GM21381 (cell line): ENCODE measurements around the gene TLE4.
"Not testable (repeated sequence)": the region's sequence is repeated elsewhere in the genome, so short reads cannot be mapped to it uniquely, and the experiment has no call there.

ENCODE experiments used
- ATAC-seq: cut with Tn5 transposase; IDR thresholded peaks from one replicate; pipeline ENCODE4 v1.9.1; 2021; ENCODE audit warnings: mild to moderate bottlenecking, moderate library complexity; ENCODE audit not compliant: unreplicated experiment

Gene TLE4

DNA sequence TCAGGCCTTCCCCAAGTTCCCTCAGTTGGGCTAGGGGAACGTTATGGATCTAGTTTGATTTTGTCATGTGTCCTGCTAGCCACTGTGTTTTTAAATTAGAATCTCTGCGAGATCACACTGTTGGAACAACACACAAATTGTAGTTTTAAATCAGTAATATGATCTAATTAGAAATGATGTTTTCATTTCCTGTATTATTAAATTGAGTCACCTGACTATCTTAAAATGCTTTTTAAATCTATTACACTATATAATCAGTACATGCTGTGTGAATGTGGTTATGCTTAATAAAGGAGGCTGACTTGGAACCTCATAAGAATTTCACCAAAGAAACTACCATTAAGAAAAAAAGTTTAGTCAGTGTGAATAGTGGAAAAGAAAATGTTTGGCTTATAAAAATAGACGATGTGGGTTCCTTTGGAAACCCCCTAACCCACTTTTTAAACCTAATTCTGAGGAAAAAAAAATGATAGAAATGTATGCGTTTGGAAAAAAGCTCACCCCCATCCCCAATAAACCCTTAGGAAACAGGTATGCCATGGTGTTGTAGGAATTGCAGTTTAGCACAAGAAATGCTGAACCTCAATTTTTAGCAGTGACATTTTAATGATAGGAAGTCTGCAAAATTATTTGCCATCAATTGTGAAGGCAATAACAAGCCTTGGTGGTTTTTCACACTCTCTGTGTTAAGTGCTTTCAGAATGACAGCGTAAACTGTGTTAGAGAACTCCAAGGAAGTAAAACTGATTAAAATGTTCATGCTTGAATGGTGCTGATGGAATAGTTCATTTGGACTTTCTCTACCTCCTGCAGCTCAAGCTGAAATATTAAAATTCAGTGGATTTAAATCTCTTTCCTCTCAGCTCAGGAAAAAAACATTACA lies 59.0 kb downstream of the TLE4 start:
- peak; percentile 78 for ATAC-seq

DNA sequence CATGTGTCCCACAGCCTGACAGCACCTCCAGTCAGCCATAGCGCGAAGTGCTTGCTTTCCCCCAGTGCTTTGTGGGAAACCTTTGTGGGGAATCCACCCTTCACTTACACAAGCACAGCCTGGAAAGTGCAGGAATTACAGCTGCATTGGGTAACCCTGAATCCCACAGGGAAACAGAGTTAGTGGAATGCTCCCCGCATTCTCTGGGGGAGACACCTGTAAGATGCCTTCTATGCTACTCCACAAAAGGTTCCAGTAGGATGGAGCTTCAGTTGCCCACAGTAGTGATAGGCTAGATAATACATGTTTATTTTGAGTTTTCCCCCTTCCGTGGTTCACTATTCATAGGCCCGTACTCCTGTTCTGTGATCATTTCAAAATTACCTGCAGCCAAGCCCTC lies 60.3 kb downstream of the TLE4 start:
- ATAC-seq = no peak

DNA sequence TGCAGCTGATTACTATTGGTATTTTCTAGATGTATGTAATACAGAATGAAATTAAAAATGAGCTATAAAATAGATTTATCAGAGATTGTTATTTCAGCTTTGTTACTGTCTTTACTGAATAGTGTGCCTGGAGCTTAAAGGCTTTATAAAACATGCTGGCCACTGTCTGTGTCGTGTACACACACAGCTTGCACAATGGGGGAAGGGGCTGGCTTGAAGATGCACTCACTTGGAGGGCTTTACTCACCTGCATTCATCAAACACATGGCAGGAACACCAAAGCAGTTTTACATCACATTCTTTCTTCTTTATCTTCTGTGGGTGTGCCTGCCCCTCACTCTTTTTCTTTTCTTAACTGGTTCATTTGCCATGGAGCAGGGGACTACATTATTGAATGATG lies 60.9 kb downstream of the TLE4 start:
- ATAC-seq = no peak

DNA sequence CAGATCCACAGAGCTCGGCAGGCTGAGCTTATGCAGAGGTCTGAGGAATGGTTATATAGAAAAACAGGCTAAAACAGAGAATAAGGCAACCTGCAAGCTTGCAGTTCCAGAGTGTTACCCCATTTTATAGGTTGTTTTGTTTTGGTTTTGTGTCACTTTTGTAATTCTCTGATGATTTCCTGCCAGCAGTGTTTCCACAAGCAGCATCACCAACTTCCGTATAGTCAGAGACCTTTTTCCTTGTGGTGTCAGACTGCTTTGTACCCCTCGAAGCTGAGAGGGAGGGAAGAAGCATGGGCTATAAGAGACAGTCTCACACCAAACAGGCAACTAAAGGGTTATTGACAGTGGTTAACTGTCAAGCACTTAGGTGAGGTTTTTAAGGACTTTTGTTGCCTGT lies 61.8 kb downstream of the TLE4 start:
- no peak for ATAC-seq

DNA sequence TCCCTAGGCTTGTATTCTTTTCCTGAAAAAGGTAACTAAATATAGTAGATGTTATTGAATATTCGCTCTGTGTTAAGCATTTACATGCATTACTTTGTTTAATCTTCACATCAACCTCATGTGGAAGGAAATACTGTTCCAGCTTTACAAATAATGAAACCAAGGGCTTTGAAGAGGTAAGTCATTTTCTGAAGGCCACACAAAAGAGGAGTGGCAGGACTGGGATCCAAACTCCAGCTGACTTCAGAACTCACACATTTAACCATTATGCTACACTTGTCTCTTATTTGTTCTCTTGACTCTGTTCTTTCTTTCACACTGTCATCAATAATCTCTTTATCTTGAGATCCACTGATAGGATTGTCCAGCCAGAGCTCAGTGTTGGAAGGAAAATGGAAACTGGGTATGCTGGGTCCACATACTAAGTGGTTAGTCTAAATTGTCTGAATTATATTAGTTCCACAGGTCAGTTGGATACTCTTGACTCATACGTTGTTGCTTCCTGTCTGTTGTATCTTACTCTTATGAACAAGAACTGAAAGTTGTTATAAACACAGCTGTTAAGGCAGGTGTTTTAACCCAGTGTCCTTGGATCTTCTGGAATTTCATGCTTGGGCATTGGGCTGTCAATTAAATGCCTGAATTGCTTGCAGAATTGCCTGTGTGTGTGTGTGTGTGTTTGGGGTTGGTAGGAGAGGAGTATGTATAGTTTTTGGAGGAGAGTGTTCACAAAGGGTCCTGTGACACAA lies 65.6 kb downstream of the TLE4 start:
- ATAC-seq = peak; percentile 65

DNA sequence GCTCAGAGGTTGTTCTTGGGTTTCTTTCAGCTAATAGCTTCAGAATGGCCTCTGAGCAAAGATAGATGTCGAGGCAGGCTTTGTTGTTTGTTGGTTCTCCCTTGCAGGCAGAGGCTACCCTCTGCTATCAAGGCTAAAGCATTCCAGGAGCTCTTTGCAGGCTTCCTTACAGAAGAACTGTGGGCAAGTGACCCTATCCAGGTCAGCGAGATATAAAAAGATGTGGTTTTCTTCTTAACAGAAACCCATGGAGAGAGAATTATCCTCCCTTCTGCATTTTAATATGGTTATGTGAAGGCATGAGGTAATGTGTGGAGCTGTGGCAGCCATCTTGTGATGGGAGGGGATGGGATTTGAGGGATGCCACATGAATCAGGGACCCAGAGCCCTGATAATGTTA lies 67.0 kb downstream of the TLE4 start:
- ATAC-seq = no peak

DNA sequence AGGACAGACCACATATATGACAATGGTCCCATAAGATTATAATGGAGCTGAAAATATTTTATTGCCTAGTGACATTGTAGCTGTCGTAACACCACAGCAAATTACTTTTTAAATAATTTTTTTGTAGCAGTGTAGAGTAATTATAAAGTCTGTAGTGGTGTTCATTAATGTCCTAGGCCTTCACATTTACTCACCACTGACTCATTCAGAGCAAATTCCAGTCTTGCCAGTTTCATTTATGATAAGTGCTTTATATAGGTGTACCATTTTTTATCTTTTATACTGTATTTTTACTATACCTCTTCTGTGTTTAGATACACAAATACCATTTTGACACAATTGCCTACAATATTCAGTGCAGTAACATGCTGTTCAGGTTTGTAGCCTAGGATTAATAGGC lies 67.6 kb downstream of the TLE4 start:
- ATAC-seq = no peak

DNA sequence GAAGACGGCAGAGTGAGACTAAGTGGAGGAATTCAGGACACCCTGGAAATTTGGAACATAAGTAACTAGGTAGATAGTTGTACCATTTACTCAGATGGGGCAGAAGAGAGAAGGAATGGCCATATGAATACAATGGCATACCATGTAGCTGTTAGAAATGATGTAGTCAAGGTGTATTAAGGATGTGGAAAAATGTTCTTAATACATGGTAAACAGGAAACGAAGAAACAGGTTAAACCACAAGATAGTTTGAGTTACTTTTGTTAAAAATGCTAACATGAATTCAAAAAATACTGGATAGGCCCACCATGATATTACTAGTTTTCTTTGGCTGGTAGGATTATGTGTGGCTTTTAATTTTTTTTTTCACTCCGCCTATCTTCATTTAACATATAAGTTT lies 68.3 kb downstream of the TLE4 start:
- not testable (repeated sequence) for ATAC-seq

DNA sequence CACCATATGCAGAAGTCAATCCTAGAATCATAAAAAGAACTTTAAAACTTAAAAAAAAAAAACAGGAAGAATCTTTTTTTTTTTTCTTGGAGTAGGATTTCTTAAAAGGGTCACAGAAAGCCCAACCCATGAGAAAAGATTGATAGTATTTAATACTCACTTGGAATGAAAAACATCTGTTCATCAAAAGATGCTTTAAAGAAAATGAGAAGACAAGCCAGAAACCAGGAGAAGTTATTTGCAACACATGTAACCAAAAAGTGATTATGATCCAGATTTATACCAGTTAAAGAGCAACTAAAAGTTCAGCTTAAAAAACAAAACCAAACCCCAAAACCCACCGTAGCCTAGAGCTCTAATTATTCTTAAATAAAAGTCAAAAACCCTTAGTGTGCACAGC lies 69.3 kb downstream of the TLE4 start:
- ATAC-seq = no peak

DNA sequence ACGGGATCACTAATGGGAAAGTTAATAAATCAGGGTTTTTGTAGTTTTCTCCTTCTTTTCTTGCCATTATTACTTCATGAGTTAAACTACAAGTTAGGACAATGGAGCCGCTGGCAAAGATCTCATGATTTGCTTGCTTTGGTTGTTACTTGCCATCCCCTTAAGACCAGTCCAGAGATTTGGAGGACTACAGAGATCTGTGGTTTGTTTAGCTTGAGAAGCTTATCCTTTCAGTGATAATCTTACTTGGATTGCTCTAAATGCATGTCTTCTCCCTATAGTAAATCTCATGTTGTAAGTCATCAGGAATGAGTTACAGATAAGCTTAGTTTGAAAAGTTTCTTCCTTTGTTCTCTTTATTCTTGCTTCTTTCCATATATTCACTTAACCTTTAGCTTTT lies 70.9 kb downstream of the TLE4 start:
- no peak for ATAC-seq

DNA sequence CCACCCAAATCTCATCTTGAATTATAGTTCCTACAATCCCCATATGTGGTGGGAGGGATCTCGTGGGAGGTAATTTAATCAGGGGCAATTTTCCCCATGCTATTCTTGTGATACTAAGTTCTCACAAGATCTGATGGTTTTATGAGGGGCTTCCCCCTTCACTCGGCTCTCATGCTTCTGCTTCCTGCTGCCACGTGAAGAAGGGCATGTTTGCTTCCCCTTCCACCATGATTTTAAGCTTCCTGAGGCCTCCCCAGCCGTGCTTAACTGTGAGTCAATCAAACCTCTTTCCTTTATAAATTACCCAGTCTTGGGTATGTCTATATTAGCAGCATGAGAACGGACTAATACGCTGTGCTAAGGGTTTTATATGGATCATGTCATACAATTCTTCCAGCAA lies 72.3 kb downstream of the TLE4 start:
- no peak for ATAC-seq

DNA sequence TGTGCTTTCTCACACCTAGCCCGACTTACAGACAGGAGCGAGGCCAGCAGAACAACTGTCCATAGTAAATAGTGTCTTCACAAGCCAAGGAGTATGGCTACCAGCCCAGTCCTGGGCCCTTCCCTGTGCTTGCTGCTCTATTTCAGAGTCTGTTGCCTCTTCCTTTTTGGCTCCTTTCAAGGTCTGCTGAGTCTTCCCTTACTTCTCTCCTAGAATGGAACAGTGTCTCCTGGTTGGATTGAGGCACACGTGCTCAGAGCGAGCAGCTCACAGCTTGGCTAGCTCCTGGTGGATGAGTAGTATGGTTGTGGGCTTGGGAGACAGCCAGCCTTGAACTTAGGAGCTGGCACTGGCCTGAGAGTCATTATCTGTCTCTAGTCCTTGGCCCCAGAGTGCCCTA lies 72.8 kb downstream of the TLE4 start:
- no peak for ATAC-seq

DNA sequence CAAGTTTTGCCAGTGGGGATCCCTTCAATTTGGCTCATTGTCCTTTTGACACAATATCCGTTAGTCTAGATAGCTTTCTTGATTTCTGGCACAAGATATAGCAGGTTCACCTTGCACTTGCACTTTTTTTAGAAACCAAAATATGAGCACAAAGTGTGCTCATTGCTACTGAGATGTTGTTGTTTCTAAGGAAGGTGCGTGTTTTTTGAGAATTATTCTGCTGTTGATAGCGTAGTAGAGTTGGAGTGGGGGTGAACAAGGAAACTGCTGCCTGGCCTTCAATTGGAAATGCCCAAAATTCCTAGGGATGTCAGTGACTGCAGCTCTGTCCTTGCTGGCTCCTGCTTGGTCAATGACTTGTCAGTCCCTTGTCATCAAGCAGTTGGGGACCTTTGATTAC lies 73.3 kb downstream of the TLE4 start:
- no peak for ATAC-seq

DNA sequence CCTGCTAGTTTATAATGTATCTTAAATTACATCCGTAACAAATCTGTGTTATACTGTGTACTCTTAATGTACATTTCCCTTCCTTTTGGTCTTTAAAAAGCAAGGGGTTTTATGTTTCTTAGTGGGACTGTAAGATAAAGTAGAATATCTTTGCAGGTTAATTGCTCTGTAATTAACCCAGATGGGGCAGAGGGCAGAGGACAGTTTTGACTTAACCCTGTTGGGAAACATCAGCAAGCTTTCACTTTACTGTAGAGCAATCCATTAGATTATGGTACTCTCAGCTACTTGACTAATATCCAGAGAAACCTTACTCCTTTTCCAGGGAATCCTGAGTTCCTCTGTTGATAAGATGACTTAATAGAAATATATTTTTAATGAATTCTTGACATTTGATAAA lies 74.3 kb downstream of the TLE4 start:
- no peak for ATAC-seq

DNA sequence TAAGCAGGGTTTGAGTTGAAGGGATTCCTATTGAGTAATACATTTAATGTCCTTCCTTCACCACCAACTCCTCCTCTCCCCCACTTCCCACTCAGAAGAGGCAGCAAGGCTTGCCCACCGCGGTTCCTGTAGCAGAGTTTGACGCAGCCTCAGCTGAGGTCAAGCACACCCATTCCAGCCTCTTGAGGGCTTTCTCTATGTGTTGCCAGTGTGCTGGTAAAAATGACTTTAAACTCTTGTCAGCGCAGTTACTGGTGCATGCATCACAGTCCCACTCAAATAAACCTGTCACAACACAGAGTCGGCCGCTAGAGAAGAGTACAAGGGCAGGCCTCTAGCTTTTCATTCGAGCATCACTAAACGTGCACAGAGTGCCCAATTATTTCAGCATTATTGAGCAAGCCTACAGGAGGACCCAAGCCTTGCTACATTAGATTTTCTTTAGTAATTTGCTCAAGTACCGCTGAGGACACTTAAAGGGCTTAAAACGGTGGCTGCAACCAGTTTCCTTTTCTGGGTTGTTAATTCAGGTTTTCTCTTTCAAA lies 79.6 kb downstream of the TLE4 start:
- no peak for ATAC-seq

DNA sequence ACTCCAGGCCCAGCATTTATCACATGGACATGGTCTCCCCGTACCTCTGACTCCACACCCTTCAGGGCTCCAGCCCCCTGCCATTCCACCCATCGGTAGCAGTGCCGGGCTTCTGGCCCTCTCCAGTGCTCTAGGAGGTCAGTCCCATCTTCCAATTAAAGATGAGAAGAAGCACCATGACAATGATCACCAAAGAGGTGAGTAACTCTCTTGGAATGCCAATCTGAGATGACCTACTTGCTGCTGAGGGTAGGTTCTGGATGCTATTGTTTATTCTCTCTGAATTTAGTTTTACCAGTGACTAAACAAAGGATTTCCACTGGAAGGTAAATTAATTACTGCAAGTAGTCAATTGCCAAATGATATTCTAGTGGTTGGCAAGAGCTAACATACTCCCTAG lies 80.8 kb downstream of the TLE4 start:
- ATAC-seq = no peak

DNA sequence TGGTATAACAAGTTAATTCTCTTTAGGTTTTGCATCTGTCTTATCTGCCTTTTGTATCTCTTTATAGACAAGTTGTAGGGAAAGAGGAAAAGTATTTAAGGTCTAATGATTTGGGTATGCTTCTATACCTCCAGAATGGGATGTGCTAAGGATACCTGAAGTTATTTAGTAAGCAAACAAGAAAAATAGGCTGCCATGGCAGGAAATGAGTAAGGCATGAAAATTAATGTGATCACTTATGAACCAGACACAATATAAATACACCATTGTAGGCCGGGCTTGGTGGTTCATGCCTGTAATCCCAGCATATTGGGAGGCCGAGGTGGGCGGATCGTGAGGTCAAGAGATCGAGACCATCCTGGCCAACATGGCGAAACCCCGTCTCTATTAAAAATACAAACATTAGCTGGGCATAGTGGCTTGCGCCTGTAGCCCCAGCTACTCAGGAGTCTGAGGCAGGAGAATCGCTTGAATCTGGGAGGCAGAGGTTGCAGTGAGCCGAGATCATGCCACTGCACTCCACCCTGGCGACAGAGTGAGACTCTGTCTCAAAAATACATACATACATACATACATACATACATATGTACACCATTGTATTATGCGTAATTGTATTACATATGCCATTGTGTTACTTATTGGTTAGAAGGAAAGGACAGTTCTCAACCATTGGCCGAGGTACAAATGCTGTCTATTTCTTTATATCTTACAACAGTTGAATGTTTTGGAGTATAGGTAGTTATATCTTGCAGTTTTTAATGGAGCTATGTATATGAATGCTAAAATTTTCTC lies 83.0 kb downstream of the TLE4 start:
- ATAC-seq = not testable (repeated sequence)

DNA sequence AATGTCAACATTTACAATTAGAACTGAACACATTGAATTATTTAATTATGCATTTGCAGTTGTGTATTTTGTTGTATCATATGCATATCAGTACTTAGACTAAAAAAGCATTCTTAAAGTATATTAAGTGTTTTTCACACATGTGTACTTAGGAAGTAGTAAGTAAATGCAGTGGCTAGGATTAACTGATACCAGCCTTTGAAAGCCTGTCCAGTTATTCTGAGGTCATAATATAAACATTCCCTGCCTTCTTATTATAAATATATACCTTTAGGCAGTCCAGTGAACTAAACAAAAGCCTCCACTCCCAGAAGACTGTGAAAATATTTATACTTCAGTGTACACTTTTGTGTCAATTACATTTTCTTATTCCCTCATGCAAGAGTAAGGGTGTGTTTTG lies 83.8 kb downstream of the TLE4 start:
- no peak for ATAC-seq

DNA sequence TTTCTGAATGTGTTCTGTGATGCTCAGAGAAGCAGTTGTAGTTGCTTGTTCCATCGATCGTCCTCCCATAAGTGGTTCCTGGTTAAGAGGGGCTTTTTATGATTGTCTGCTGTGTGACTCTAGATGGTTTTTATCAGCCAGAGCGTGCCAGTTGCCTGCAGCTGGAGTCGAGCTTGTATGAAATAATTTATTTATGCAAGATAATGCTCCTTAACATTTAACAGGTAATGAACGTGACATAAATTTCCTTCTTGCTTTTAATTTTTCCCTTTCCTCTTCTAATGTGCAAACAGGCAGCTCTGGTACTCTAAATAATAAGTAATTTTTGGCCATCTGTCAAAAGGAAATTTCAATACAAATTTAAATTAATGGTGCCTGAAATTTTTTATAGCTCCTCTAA lies 84.4 kb downstream of the TLE4 start:
- ATAC-seq = no peak

DNA sequence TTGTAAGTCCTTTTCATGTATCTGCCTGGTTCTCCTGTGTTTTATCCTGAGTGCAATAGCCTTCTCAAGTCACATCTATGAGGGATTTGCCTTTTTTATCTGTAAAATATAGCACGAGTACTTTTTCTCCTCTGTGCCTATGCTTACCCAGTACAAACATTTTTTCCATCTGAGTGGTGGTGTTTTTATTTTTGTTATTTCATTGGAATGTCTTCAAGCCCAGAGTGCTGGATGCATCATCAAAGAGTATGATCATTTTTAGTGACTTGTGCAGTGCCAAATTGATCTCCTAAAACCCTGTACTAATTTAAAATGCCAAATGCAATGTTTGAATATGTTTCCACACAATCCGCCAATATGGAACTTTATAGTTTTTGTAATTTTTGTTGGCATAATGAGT lies 86.1 kb downstream of the TLE4 start:
- ATAC-seq = no peak

DNA sequence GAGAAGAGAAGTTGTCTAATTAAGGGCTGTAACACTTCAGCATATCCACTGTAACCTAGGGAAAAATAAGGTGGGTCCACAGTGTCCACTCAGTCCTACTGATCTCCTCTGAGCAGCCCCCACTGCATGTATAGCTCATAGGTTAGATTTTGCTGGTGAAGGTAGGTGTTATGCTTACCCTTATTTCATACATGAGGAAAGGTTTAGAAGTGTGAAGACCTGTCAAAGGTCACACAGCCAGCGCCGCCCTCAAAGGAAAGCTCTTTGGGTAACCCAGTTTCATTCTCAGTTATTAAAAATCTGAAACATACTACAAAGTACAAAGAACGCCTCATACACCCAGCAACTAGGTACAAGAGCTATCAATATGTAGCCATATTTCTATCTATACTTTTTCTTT lies 87.2 kb downstream of the TLE4 start:
- no peak for ATAC-seq
